SK-N-SH treated with all-trans-retinoic acid at 6 μM for 48 hours (cell line): ENCODE measurements around the gene GALNT17.

Experiments used
- ARNTL ChIP-seq: fragments of 450-650 bp; formaldehyde crosslinking; IDR thresholded peaks from 2 replicates; pipeline ENCODE4 v1.5.0; 2020; ENCODE audit warnings: low read depth, mild to moderate bottlenecking, moderate library complexity, borderline replicate concordance
- CSRNP3 ChIP-seq: fragments of 250-450 bp; sonication (Bioruptor Pico); IDR thresholded peaks from 2 replicates; pipeline ENCODE4 v1.5.1; 2021; ENCODE audit warnings: mild to moderate bottlenecking, moderate library complexity
- ESRRG ChIP-seq: fragments of 250-450 bp; sonication (Bioruptor Pico); IDR thresholded peaks from 2 replicates; pipeline ENCODE4 v1.6.1; 2021; ENCODE audit warnings: mild to moderate bottlenecking
- ISL1 ChIP-seq: fragments of 250-450 bp; sonication (Bioruptor Pico); IDR thresholded peaks from 2 replicates; pipeline ENCODE4 v2.1.2; 2022; ENCODE audit warnings: mild to moderate bottlenecking, moderate library complexity
- OSR1 ChIP-seq: fragments of 250-450 bp; sonication (Bioruptor Pico); IDR thresholded peaks from 2 replicates; pipeline ENCODE4 v1.8.0; 2022; ENCODE audit warnings: moderate library complexity, mild to moderate bottlenecking, inconsistent platforms
- SNAI2 ChIP-seq: fragments of 250-450 bp; sonication (Bioruptor Pico); IDR thresholded peaks from 2 replicates; pipeline ENCODE4 v1.5.0; 2020; ENCODE audit warnings: mild to moderate bottlenecking, moderate library complexity
- TCF4 ChIP-seq: fragments of 250-450 bp; sonication (Bioruptor Pico); IDR thresholded peaks from 2 replicates; pipeline ENCODE4 v1.8.0; 2021; ENCODE audit warnings: mild to moderate bottlenecking, moderate library complexity, borderline replicate concordance
- TOX ChIP-seq: fragments of 250-450 bp; sonication (Bioruptor Pico); IDR thresholded peaks from 2 replicates; pipeline ENCODE4 v1.8.0; 2021; ENCODE audit warnings: mild to moderate bottlenecking, moderate library complexity, borderline replicate concordance
- ZFP3 ChIP-seq: fragments of 250-450 bp; sonication (Bioruptor Pico); IDR thresholded peaks from 2 replicates; pipeline ENCODE4 v1.5.0; 2020; ENCODE audit warnings: mild to moderate bottlenecking, moderate library complexity
- ZNF565 ChIP-seq: fragments of 450-650 bp; formaldehyde crosslinking; conservative IDR thresholded peaks from 2 replicates; pipeline ENCODE4 v1.5.0; 2020; ENCODE audit warnings: low read depth, mild to moderate bottlenecking, moderate library complexity
- ZNF70 ChIP-seq: fragments of 450-650 bp; formaldehyde crosslinking; IDR thresholded peaks from 2 replicates; pipeline ENCODE4 v1.5.0; 2020; ENCODE audit warnings: mild to moderate bottlenecking, moderate library complexity
- ZNF8 ChIP-seq: fragments of 450-650 bp; formaldehyde crosslinking; IDR thresholded peaks from 2 replicates; pipeline ENCODE4 v1.5.0; 2020; ENCODE audit warnings: mild to moderate bottlenecking, moderate library complexity
- TF ChIP-seq, protein P1 (sequence below): fragments of 250-450 bp; sonication (Bioruptor Pico); IDR thresholded peaks from 2 replicates; pipeline ENCODE4 v1.8.0; 2020; ENCODE audit warnings: mild to moderate bottlenecking, moderate library complexity, borderline replicate concordance
- TF ChIP-seq, protein P2 (sequence below): fragments of 250-450 bp; sonication (Bioruptor Pico); IDR thresholded peaks from 2 replicates; pipeline ENCODE4 v1.5.1; 2020; ENCODE audit warnings: low read depth, mild to moderate bottlenecking, moderate library complexity

GRCh38 chr7:71429083-71429482 lies 297.1 kb downstream of the GALNT17 start:
- TF ChIP-seq ISL1 (CRISPR knock-in tag), result no peak
- no peak for TF ChIP-seq TOX (CRISPR knock-in tag)
- no peak for TF ChIP-seq ARNTL (CRISPR knock-in tag)
- TF ChIP-seq, protein P1, sequence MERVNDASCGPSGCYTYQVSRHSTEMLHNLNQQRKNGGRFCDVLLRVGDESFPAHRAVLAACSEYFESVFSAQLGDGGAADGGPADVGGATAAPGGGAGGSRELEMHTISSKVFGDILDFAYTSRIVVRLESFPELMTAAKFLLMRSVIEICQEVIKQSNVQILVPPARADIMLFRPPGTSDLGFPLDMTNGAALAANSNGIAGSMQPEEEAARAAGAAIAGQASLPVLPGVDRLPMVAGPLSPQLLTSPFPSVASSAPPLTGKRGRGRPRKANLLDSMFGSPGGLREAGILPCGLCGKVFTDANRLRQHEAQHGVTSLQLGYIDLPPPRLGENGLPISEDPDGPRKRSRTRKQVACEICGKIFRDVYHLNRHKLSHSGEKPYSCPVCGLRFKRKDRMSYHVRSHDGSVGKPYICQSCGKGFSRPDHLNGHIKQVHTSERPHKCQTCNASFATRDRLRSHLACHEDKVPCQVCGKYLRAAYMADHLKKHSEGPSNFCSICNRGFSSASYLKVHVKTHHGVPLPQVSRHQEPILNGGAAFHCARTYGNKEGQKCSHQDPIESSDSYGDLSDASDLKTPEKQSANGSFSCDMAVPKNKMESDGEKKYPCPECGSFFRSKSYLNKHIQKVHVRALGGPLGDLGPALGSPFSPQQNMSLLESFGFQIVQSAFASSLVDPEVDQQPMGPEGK (CRISPR knock-in tag), result no peak
- TF ChIP-seq ZNF70 (CRISPR knock-in tag), result no peak
- TF ChIP-seq SNAI2 (CRISPR knock-in tag), result no peak
- no peak for TF ChIP-seq ZFP3 (CRISPR knock-in tag)
- no peak for TF ChIP-seq ZNF565 (CRISPR knock-in tag)
- no peak for TF ChIP-seq ESRRG (CRISPR knock-in tag)
- TF ChIP-seq TCF4 (CRISPR knock-in tag), result no peak
- TF ChIP-seq, protein P2, sequence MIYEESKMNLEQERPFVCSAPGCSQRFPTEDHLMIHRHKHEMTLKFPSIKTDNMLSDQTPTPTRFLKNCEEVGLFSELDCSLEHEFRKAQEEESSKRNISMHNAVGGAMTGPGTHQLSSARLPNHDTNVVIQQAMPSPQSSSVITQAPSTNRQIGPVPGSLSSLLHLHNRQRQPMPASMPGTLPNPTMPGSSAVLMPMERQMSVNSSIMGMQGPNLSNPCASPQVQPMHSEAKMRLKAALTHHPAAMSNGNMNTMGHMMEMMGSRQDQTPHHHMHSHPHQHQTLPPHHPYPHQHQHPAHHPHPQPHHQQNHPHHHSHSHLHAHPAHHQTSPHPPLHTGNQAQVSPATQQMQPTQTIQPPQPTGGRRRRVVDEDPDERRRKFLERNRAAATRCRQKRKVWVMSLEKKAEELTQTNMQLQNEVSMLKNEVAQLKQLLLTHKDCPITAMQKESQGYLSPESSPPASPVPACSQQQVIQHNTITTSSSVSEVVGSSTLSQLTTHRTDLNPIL (CRISPR knock-in tag), result no peak
- no peak for TF ChIP-seq CSRNP3 (CRISPR knock-in tag)
- no peak for TF ChIP-seq OSR1 (CRISPR knock-in tag)
- TF ChIP-seq ZNF8 (CRISPR knock-in tag), result no peak
